LoVo (cell line): ENCODE data around the gene NFX1.

Experiments used
- DNase-seq: peaks from one replicate; pipeline ENCODE4 v3.0.0-alpha.2; 2016; ENCODE audit warnings: low spot score

NFX1 gene

GRCh38 chr9:33267151-33267767, 23.1 kb upstream of the NFX1 start:
- DNase-seq = no peak

GRCh38 chr9:33270146-33270545, 20.2 kb upstream of the NFX1 start:
- DNase-seq = no peak

DNA sequence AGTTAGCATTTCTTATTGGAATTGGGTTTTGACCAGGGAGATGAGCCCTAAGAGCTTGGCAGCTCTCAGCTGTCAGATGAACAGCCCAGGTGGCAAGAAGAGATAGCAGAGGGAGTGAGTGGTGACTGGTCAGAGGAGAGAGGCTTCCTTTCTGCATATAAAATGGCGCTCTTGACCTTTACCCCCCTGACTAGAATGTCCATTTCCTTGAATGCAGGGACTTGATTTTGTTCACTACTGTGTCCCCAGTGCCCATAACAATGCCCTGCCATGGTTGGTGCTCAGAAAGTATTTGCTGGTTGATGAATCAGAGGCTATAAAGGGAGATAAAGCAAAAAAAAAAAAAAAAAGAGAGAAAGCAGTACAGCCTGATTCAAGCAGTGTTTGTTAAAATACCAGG, 18.3 kb upstream of the NFX1 start:
- DNase-seq = peak; percentile 81

- DNase-seq = no peak
Observed at GRCh38 chr9:33273266-33273971, 16.9 kb upstream of the NFX1 start.

DNA sequence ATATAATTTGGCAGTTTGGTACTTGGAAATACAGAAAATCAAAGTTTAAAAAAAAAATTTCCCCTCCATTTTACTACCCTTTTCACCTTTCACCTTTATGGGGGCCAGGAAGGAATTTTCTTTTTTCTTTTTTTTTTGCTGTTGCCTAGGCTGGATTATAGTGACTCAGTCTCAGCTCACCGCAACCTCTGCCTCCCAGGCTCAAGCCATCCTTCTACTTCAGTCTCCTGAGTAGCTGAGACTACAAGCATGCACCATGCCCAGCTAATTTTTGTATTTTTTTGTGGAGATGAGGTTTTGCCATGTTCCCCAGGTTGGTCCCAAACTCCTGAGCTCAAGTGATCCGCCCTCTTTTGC, 16.4 kb upstream of the NFX1 start:
- DNase-seq = no peak

- no peak for DNase-seq
Observed at GRCh38 chr9:33277484-33277883, 12.8 kb upstream of the NFX1 start.

GRCh38 chr9:33285502-33285901, 4.8 kb upstream of the NFX1 start:
- DNase-seq = no peak

DNA sequence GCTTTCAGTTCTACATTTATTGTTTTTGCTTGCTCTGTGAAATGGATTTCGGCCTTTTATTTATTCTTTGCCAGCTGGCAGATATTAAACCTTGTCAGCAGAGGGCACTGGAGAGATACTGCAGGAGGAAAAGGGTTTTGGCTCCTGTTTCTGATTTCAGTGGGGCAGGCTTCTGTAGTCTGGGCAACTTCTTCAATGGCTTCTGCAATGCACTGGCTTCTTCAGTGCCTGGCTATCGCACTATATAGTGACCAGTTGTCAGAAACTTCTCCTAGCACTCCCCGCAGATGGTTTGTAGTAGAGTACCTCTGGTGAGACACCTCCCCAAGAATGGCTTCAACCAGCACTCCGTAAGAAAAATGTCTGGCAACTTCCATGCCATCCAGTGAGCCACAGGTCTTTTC, 3.2 kb upstream of the NFX1 start:
- peak; percentile 64 for DNase-seq

GRCh38 chr9:33288235-33288634, 2.1 kb upstream of the NFX1 start:
- no peak for DNase-seq

- DNase-seq = no peak
Observed at GRCh38 chr9:33288828-33289483, 1.4 kb upstream of the NFX1 start.

DNA sequence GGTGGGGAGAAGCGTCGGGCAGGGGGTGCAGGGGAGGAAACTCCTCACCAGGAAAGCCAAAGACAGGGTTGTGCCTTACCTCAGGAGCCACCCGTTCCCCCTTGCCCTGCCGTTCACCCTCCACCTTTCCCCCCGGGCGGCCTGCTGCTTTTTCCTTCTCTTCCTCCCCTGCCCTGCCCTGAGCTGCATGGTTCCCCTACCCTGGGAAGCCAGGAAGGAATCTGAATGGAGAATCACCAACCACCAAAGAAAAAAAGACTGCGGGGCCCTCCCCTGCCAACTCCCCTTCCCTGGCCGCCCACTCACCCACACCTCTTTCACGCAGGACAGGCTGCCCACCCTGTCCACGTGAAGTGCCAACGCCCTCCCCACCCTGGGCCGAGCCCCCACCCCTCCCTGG, 820 bp upstream of the NFX1 start:
- no peak for DNase-seq

DNA sequence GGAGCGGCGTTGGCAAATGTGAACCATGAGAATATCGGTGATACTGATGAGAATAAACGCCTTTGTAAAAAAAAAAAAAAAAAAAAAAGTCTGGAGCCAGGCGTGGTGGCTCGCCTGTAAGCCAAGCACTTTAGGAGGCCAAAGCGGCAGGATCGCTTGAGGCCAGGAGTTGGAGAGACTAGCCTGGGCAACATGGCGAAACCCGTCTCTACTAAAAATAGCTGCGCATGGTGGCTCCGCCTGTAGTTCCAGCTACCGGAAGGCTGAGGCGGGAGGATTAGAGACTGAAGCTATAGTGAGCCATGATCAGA, 425 bp upstream of the NFX1 start:
- DNase-seq = no peak

GRCh38 chr9:33291031-33291397, 698 bp downstream of the NFX1 start:
- no peak for DNase-seq

DNA sequence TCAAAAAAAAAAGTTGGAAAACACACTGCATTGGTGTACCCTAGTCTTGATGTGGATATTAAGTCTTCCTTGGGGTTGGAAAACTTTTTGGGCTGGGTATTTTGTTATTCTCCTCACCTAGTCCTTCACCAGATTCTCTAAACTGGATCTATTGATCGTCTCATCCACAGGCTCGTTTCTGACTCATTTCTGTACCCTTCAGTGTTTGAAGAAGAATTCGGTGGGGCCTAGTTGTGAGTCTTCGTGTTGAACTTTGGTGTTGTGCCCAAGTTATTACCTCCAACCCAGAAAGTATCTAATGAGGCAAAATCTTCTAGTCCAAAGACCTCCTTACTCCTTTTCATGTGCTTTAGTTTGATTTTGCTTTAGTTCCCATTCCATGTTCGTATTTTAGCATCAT, 1.6 kb downstream of the NFX1 start:
- no peak for DNase-seq

DNA sequence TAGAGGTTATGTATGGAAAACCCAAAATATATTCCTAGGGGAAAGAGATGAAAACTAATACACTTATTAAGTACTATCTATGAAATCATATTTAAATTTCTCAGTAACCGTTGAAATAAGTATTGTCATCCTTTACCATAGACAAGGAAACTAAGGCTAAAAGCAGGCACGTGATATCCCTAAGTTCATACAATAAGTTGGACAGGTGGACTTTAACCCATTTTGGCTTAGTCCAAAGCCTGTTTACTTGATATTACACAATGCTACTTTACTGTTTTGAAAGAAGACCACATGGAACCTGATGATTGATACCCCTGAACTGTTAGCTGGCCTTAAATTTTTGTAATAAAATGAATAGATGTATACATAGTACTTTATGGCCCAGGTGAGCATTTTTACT, 3.5 kb downstream of the NFX1 start:
- no peak for DNase-seq

- DNase-seq = no peak
Observed at GRCh38 chr9:33294670-33295432, 4.5 kb downstream of the NFX1 start.

DNA sequence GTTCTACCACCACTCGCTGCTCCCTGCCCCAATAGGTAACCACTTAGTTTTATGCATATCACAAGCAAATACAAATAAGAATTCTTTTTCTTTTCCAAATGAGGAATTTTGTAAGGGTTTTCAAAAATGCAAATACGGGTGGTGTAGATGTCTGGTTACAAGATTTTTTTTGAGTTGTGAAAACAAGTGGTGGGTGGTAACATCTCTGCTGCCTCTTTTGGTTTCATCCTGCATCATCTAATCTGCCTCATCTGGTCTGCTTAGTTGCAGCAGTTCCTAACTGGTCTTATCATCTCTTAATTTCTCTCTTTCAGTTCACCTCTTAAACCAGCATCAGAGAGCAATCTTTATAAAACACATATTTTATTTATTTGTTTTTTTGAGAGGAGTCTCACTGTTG, 5.3 kb downstream of the NFX1 start:
- DNase-seq = no peak

- no peak for DNase-seq
Observed at GRCh38 chr9:33297432-33297831, 7.1 kb downstream of the NFX1 start.

DNA sequence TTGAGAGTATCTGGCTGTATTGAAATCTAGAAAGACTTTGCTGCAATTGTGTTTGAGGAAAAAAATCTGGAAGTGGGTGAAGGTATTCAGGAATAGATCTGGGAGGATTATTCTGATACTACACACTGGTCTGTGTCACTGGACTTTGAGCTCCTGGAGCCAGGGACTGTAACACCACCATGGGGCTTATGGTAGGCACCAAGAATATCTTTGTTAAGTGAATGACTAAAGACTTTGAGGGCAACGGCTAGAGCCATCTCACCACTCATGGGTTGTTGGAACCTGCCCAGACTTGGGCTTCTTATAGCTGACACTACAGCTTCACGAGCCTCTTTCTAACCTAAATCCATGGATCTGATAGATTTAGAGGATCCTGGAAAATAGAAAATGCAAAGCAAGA, 10.2 kb downstream of the NFX1 start:
- no peak for DNase-seq

DNA sequence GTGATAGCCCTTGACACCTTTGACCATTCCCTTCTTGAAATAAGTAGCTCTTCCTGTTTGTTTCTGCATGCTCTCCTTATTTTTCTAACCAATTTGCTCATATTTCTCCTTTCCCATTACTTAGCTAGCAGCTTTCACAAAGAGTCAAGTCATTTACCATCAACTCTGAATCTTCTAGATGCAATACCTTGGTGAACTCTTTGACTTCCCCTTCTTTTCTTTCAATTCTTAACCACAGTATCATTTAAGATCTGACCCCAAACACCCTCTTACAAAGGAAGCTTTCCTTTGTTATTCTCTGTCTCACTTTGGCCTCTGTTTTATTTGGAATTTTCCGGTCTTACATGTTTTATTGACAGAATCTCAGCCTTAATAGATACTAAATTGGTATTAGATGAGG, 14.0 kb downstream of the NFX1 start:
- DNase-seq = no peak

DNA sequence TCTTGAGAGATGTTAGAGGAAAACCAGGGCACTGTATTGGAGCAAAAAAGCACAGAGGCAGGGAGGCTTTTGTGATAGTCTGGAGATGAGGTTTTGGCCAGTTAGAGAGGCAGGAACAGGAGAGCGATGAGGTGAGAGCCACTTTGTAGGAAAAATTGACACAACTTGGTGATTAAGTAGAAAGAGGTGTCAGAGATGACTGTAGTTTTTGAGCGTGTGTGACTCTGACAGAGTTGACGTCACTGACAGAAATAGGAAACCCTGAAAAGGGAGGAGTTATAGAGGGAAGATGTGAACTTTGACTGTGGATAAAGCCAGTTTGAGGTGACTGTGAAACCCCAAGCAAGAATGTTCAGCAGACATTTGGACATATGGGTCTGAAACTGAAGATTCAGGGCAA, 15.7 kb downstream of the NFX1 start:
- no peak for DNase-seq

DNA sequence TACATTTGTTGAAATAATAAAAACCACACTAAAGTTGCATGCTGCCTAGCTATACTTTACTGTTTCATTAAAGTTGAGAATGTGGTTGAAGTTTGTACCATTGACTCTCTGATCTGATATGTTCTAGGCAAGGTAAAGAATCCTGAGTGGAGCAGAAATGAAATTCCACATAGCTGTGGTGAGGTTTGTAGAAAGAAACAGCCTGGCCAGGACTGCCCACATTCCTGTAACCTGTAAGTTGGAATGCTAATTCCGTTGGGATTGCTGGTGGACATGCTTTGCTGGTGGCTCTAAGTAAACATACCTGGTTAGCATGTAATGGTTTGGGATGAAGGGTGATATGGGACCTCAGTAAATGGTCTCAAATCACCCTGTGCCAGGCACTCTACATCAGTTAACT, 16.8 kb downstream of the NFX1 start:
- no peak for DNase-seq

- DNase-seq = no peak
Observed at GRCh38 chr9:33309903-33310302, 19.6 kb downstream of the NFX1 start.
